GM12878 (cell line): ENCODE data around the gene KCNG3. TPM values are rescaled to one million over a fixed set of nuclear protein-coding genes. Genes with fewer than 3 reads are reported as not detected.

ENCODE experiments used
- ATAC-seq: fragments of 200-7000 bp; cut with Tn5 transposase; 3 replicates; pipeline ENCODE4 v1.9.1; 2020; ENCODE audit warnings: mild to moderate bottlenecking, moderate library complexity
- BruUV-seq: library from RNA; stranded (reverse); fragments of 400-500 nt; replicated peaks from 2 replicates; lab custom pipeline; 2021; lab: Mats Ljungman, UMichigan
- CTCF ChIA-PET: fragments of 300-600 bp; sonication (Branson Sonifier 250); formaldehyde crosslinking; extraction: SDS; loops from one replicate; lab custom pipeline; 2021; ENCODE audit warnings: inconsistent platforms; lab: Yijun Ruan, JAX
- POLR2A ChIA-PET: fragments of 350-600 bp; formaldehyde crosslinking; extraction: SDS; loops from one replicate; lab custom pipeline; 2021; ENCODE audit warnings: inconsistent platforms; lab: Charles Lee
- RAD21 ChIA-PET: fragments of 300-600 bp; sonication (Branson Sonifier 250); formaldehyde crosslinking; loops from one replicate; lab custom pipeline; 2023; ENCODE audit warnings: antibody characterized with exemption; ENCODE audit not compliant: unreplicated experiment; lab: Charles Lee
- SMC1A ChIA-PET: fragments of 300-600 bp; sonication (Branson Sonifier 250); formaldehyde crosslinking; loops from one replicate; lab custom pipeline; 2023; ENCODE audit not compliant: unreplicated experiment, uncharacterized antibody; lab: Charles Lee
- DNase-seq: peaks from one replicate; pipeline ENCODE4 v3.0.0-alpha.2; 2011; ENCODE audit warnings: low read depth, low spot score
- FAIRE-seq: peaks from 3 replicates; lab custom pipeline; 2011; peaks lifted over from hg19 to GRCh38; lab: Jason Lieb, UNC
- H2AFZ ChIP-seq: 2 replicates; pipeline ENCODE4 v1.6.0; 2011; ENCODE audit warnings: low read depth, low read length, control low read depth; ENCODE audit not compliant: control insufficient read depth
- H3K27ac ChIP-seq: 2 replicates; pipeline ENCODE4 v1.5.1; 2011; ENCODE audit warnings: control low read depth; ENCODE audit not compliant: control insufficient read depth, insufficient read depth
- H3K27me3 ChIP-seq, 2 experiments: replicated peaks in 1 of 2; 2 replicates each; pipeline versions ENCODE4 v1.6.0 to v1.6.1; 2011; ENCODE audit warnings: low read length in 1 of 2; ENCODE audit not compliant: control insufficient read depth in 2 of 2, insufficient read depth in 2 of 2
- H3K36me3 ChIP-seq, 2 experiments: 2 replicates each; pipeline ENCODE4 v1.5.1; 2011; ENCODE audit warnings: low read length in 1 of 2; ENCODE audit not compliant: control insufficient read depth in 2 of 2, insufficient read depth in 2 of 2
- H3K4me1 ChIP-seq: 2 replicates; pipeline ENCODE4 v1.6.1; 2011; ENCODE audit warnings: mild to moderate bottlenecking, low read length, moderate library complexity, mixed read lengths; ENCODE audit not compliant: control insufficient read depth, insufficient read depth
- H3K4me2 ChIP-seq: 2 replicates; pipeline ENCODE4 v1.6.0; 2011; ENCODE audit warnings: control low read depth; ENCODE audit not compliant: control insufficient read depth, insufficient read depth
- H3K4me3 ChIP-seq: fragments of 200-600 bp; sonication (generic); 2 replicates; pipeline ENCODE4 v1.5.1; 2016
- H3K79me2 ChIP-seq: 2 replicates; pipeline ENCODE4 v1.6.0; 2011; ENCODE audit warnings: low read length; ENCODE audit not compliant: control insufficient read depth, insufficient read depth
- H3K9ac ChIP-seq: 2 replicates; pipeline ENCODE4 v1.8.0; 2011; ENCODE audit warnings: low read length, control low read depth, mixed read lengths; ENCODE audit not compliant: control insufficient read depth, insufficient read depth
- H3K9me3 ChIP-seq: replicated peaks from 3 replicates; pipeline ENCODE4 v1.5.1; 2011; ENCODE audit warnings: mild to moderate bottlenecking, low read length; ENCODE audit not compliant: control insufficient read depth, insufficient read depth
- H4K20me1 ChIP-seq: 2 replicates; pipeline ENCODE4 v1.6.0; 2011; ENCODE audit not compliant: control insufficient read depth, insufficient read depth
- JUND ChIP-seq: IDR thresholded peaks from 2 replicates; pipeline ENCODE4 v1.6.1; 2012; ENCODE audit warnings: low read depth, mild to moderate bottlenecking, low read length, improper control_type of control experiment, moderate library complexity
- NR2C1 ChIP-seq: fragments of 450-650 bp; IDR thresholded peaks from 2 replicates; pipeline ENCODE4 v1.6.1; 2017; ENCODE audit warnings: antibody characterized with exemption, mild to moderate bottlenecking, moderate library complexity
- PML ChIP-seq: IDR thresholded peaks from 2 replicates; pipeline ENCODE4 v1.6.1; 2012; ENCODE audit warnings: low read length, inconsistent platforms
- POLR2AphosphoS5 ChIP-seq: IDR thresholded peaks from 2 replicates; pipeline ENCODE4 v1.6.1; 2011; ENCODE audit warnings: mild to moderate bottlenecking, low read length, inconsistent platforms
- POU2F2 ChIP-seq: IDR thresholded peaks from 3 replicates; pipeline ENCODE4 v1.6.1; 2011; ENCODE audit warnings: low read depth, mild to moderate bottlenecking, low read length, borderline replicate concordance
- SRF ChIP-seq, 2 experiments: IDR thresholded peaks; 2 replicates each; pipeline ENCODE4 v1.6.1; 2011; ENCODE audit warnings: low read depth in 2 of 2, low read length in 2 of 2, mild to moderate bottlenecking in 1 of 2, moderate library complexity in 1 of 2
- YY1 ChIP-seq: IDR thresholded peaks from 2 replicates; pipeline ENCODE4 v1.6.1; 2011; ENCODE audit warnings: low read depth, mild to moderate bottlenecking, low read length
- ZNF384 ChIP-seq: IDR thresholded peaks from 2 replicates; pipeline ENCODE4 v1.6.1; 2012; ENCODE audit warnings: low read depth, mild to moderate bottlenecking, low read length, improper control_type of control experiment, borderline replicate concordance
- in situ Hi-C: fragments of 300-500 bp; cut with MboI; formaldehyde crosslinking; loops from 9 replicates; pipeline ENCODE4 v1.14.3; 2018; ENCODE audit warnings: mixed read lengths
- intact Hi-C: fragments of 100-400 bp; cut with micrococcal nuclease; formaldehyde crosslinking; loops from one replicate; pipeline ENCODE4 v1.14.2; 2022; ENCODE audit not compliant: unreplicated experiment
- polyA plus RNA-seq, 11 experiments: library from polyadenylated mRNA; depleted of rRNA in 4 of 11; unstranded in 6 of 11; stranded (reverse) in 5 of 11; fragments of >200 nt; fragmentation: Nextera tagmentation in 4 of 11; fragmentation: Illumina TruSeq in 1 of 11; extraction: Ambion mirVana in 4 of 11; extraction: Trizol in 1 of 11; gene quantifications; 1 replicate in 1 of 11; 2 replicates in 10 of 11; pipeline versions ENCODE4 v1.2.1 to v1.2.3, GENCODE V29; 2011 to 2016; ENCODE audit warnings: inconsistent platforms in 2 of 11, missing spikeins in 2 of 11, low read depth in 1 of 11
- total RNA-seq, 4 experiments: library from RNA; depleted of rRNA in 3 of 4; stranded (reverse); fragments of >200 nt in 3 of 4; fragmentation: Illumina TruSeq in 1 of 4; extraction: Trizol in 1 of 4; gene quantifications; 2 replicates each; pipeline versions ENCODE4 v1.2.1 to v1.2.3, GENCODE V29; 2013 to 2021
- TF ChIP-seq, protein P1 (sequence below): fragments of 150-350 bp; IDR thresholded peaks from 2 replicates; pipeline ENCODE4 v1.6.1; 2014; ENCODE audit warnings: mild to moderate bottlenecking, low read depth, low read length
- TF ChIP-seq, protein P2 (sequence below): IDR thresholded peaks from 2 replicates; pipeline ENCODE4 v1.6.1; 2012; ENCODE audit warnings: low read depth, low read length, improper control_type of control experiment
- TF ChIP-seq, protein P3 (sequence below): fragments of 450-650 bp; IDR thresholded peaks from 2 replicates; pipeline ENCODE4 v1.6.1; 2017; ENCODE audit warnings: antibody characterized with exemption, mild to moderate bottlenecking, moderate library complexity
- TF ChIP-seq, protein P4 (sequence below): IDR thresholded peaks from 2 replicates; pipeline ENCODE4 v1.6.1; 2012; ENCODE audit warnings: low read length, inconsistent platforms

Gene KCNG3
- total and polyA plus RNA-seq, 10 of the 15 experiments (the other 5 are each of a cell fraction or from before 2014, with no cell fraction given): 0.01 to 0.06 (median 0.04) TPM; not detected in 4

DNA sequence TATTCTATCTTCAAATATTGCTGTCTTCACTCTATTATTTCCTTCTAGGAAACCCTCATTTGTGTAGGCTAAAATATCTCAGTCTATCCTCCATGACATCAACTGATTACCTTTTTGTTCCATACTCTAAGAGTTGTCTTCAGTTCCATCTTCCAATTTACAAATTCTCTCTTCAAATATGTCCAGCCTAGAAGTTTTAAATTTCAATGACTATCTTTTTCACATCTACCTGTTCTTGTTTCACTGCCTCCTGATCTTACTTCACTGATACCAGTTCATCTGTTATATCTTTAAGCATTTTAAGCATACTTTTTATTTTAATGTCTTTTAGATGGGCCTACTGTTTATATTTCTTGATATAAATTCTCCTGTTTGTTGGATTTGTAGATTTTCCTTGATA is 79.1 kb downstream of the KCNG3 start:
- CTCF ChIA-PET: no interaction called here
- Histone ChIP-seq H3K27me3 (no peaks in the 10 kb centered on the region), H2AFZ (no peak overlapping the region), H3K9me3 (peaks cover 2% of the 10 kb centered on the region; the same call in 2 of the 3 replicates), H3K79me2 (no peaks in the 10 kb centered on the region), H3K4me2 (no peak overlapping the region), H3K9ac (no peak overlapping the region), H3K27ac (no peak overlapping the region), H3K4me3 (no peak overlapping the region), H3K4me1 (no peaks in the 10 kb centered on the region), H4K20me1 (no peaks in the 10 kb centered on the region), H3K36me3 (no peaks in the 10 kb centered on the region)
- BruUV-seq: no TSS peak
- POLR2A ChIA-PET: no interaction called here
- no peak for DNase-seq
- TF ChIP-seq POU2F2: no peak
- TF ChIP-seq PML: no peak
- no peak for ATAC-seq
- intact Hi-C loops: no loop called here
- no peak for FAIRE-seq
- RAD21 ChIA-PET: no interaction called here
- in situ Hi-C loops: no loop called here
- SMC1A ChIA-PET: interaction anchor here (0.6 kb wide), 1 partner anchor 224 kb away, joined by 3 read pairs; no protein-coding TSS in a partner anchor

DNA sequence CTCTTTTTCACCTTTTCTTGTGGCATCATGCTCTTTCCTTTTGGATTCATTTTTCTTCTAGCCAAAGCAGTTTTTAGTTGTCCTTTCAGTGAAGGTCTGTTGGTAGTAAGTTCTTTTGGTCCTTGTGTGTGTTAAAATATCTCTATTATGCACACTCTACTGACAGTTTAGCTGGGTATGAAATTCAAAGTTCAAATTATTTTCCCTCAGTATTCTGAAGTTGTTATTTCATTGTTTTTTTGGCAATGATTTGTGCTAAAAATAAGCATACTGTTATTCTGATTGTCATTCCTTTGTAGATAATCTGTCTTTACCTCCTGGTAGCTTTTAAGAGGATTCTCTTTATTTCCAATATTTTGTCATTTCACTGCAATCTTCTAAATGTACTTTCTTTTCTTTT is 79.6 kb downstream of the KCNG3 start:
- Histone ChIP-seq H4K20me1 (no peaks in the 10 kb centered on the region), H3K36me3 (no peaks in the 10 kb centered on the region), H3K27ac (no peak overlapping the region), H3K27me3 (no peaks in the 10 kb centered on the region), H3K9me3 (peaks cover 2% of the 10 kb centered on the region; the same call in 2 of the 3 replicates), H3K4me1 (no peaks in the 10 kb centered on the region), H3K4me2 (no peak overlapping the region), H3K79me2 (no peaks in the 10 kb centered on the region), H3K9ac (no peak overlapping the region), H3K4me3 (no peak overlapping the region), H2AFZ (no peak overlapping the region)
- intact Hi-C loops (no loop called here), in situ Hi-C loops (no loop called here)
- POLR2A ChIA-PET: no interaction called here
- RAD21 ChIA-PET: no interaction called here
- CTCF ChIA-PET: no interaction called here
- FAIRE-seq: no peak
- DNase-seq: no peak
- ATAC-seq: no peak
- SMC1A ChIA-PET: interaction anchor here (0.6 kb wide), 1 partner anchor 224 kb away, joined by 3 read pairs; no protein-coding TSS in a partner anchor
- no TSS peak for BruUV-seq
- TF ChIP-seq, protein P1, sequence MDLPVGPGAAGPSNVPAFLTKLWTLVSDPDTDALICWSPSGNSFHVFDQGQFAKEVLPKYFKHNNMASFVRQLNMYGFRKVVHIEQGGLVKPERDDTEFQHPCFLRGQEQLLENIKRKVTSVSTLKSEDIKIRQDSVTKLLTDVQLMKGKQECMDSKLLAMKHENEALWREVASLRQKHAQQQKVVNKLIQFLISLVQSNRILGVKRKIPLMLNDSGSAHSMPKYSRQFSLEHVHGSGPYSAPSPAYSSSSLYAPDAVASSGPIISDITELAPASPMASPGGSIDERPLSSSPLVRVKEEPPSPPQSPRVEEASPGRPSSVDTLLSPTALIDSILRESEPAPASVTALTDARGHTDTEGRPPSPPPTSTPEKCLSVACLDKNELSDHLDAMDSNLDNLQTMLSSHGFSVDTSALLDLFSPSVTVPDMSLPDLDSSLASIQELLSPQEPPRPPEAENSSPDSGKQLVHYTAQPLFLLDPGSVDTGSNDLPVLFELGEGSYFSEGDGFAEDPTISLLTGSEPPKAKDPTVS: no peak
- TF ChIP-seq, protein P2, sequence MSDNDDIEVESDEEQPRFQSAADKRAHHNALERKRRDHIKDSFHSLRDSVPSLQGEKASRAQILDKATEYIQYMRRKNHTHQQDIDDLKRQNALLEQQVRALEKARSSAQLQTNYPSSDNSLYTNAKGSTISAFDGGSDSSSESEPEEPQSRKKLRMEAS: no peak
- TF ChIP-seq NR2C1 (no peak), PML (no peak), JUND (no peak), ZNF384 (no peak), YY1 (no peak), SRF (IDR thresholded peaks at IDR 0.05; ENCODE audit: low read depth in 2 of 2, low read length in 2 of 2) (no peak), POLR2AphosphoS5 (no peak)
- TF ChIP-seq, protein P3, sequence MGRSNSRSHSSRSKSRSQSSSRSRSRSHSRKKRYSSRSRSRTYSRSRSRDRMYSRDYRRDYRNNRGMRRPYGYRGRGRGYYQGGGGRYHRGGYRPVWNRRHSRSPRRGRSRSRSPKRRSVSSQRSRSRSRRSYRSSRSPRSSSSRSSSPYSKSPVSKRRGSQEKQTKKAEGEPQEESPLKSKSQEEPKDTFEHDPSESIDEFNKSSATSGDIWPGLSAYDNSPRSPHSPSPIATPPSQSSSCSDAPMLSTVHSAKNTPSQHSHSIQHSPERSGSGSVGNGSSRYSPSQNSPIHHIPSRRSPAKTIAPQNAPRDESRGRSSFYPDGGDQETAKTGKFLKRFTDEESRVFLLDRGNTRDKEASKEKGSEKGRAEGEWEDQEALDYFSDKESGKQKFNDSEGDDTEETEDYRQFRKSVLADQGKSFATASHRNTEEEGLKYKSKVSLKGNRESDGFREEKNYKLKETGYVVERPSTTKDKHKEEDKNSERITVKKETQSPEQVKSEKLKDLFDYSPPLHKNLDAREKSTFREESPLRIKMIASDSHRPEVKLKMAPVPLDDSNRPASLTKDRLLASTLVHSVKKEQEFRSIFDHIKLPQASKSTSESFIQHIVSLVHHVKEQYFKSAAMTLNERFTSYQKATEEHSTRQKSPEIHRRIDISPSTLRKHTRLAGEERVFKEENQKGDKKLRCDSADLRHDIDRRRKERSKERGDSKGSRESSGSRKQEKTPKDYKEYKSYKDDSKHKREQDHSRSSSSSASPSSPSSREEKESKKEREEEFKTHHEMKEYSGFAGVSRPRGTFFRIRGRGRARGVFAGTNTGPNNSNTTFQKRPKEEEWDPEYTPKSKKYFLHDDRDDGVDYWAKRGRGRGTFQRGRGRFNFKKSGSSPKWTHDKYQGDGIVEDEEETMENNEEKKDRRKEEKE: no peak
- TF ChIP-seq, protein P4, sequence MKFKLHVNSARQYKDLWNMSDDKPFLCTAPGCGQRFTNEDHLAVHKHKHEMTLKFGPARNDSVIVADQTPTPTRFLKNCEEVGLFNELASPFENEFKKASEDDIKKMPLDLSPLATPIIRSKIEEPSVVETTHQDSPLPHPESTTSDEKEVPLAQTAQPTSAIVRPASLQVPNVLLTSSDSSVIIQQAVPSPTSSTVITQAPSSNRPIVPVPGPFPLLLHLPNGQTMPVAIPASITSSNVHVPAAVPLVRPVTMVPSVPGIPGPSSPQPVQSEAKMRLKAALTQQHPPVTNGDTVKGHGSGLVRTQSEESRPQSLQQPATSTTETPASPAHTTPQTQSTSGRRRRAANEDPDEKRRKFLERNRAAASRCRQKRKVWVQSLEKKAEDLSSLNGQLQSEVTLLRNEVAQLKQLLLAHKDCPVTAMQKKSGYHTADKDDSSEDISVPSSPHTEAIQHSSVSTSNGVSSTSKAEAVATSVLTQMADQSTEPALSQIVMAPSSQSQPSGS: no peak
